H1 (cell line): ENCODE measurements around the gene DPYSL4. TPM values are rescaled to one million over a fixed set of nuclear protein-coding genes. Genes with fewer than 3 reads are reported as not detected.

Source experiments
- CTCF ChIA-PET: fragments of 300-600 bp; sonication (Branson Sonifier 250); formaldehyde crosslinking; loops from one replicate; lab custom pipeline; 2021; ENCODE audit not compliant: partially characterized antibody; lab: Charles Lee
- POLR2A ChIA-PET: fragments of 300-600 bp; sonication (Branson Sonifier 250); formaldehyde crosslinking; loops from one replicate; lab custom pipeline; 2021; ENCODE audit warnings: inconsistent platforms; ENCODE audit not compliant: partially characterized antibody; lab: Charles Lee
- DNase-seq, 2 experiments: peaks; one replicate each; pipeline versions ENCODE4 v3.0.0 to v3.0.0-alpha.2; 2010 to 2022; ENCODE audit warnings: low spot score in 2 of 2, low read depth in 1 of 2, mixed read lengths in 1 of 2
- FAIRE-seq: peaks from 2 replicates; lab custom pipeline; 2011; peaks lifted over from hg19 to GRCh38; lab: Jason Lieb, UNC
- H2AFZ ChIP-seq: 2 replicates; pipeline ENCODE4 v1.8.1; 2012; ENCODE audit warnings: low read length, inconsistent platforms
- H2AK5ac ChIP-seq: 2 replicates; pipeline ENCODE4 v1.6.1; 2013; ENCODE audit warnings: low read depth, low read length
- H2BK120ac ChIP-seq: replicated peaks from 2 replicates; pipeline ENCODE3; 2013; ENCODE audit warnings: low read depth, low read length, inconsistent platforms
- H2BK12ac ChIP-seq: 2 replicates; pipeline ENCODE4 v1.6.1; 2013; ENCODE audit warnings: low read depth, low read length
- H2BK15ac ChIP-seq: 2 replicates; pipeline ENCODE4 v1.6.1; 2013; ENCODE audit warnings: low read length
- H2BK20ac ChIP-seq: 2 replicates; pipeline ENCODE4 v1.6.1; 2013; ENCODE audit warnings: low read length
- H2BK5ac ChIP-seq: 2 replicates; pipeline ENCODE4 v1.6.1; 2013; ENCODE audit warnings: low read depth, low read length
- H3K14ac ChIP-seq: 2 replicates; pipeline ENCODE4 v1.6.1; 2013; ENCODE audit warnings: inconsistent platforms; ENCODE audit not compliant: insufficient read length
- H3K18ac ChIP-seq: 2 replicates; pipeline ENCODE4 v1.6.1; 2013; ENCODE audit warnings: low read length; ENCODE audit errors: extremely low read depth
- H3K23ac ChIP-seq: 2 replicates; pipeline ENCODE4 v1.6.1; 2013; ENCODE audit warnings: inconsistent platforms; ENCODE audit not compliant: insufficient read length
- H3K23me2 ChIP-seq: 2 replicates; pipeline ENCODE4 v1.6.1; 2013; ENCODE audit warnings: low read depth, low read length
- H3K27ac ChIP-seq: 2 replicates; pipeline ENCODE4 v1.6.1; 2011; ENCODE audit warnings: low read depth, low read length, inconsistent platforms
- H3K27me3 ChIP-seq, 4 experiments: replicated peaks in 1 of 4; 1 replicate in 1 of 4; 2 replicates in 3 of 4; pipeline versions ENCODE4 v1.6.1 to v1.8.1; 2011 to 2013; ENCODE audit warnings: low read length in 3 of 4, mild to moderate bottlenecking in 3 of 4, inconsistent platforms in 2 of 4, mixed read lengths in 2 of 4, moderate library complexity in 1 of 4; ENCODE audit not compliant: control insufficient read depth in 3 of 4, insufficient read depth in 3 of 4; ENCODE audit errors: extremely low read depth in 1 of 4
- H3K36me3 ChIP-seq, 4 experiments: 2 replicates each; pipeline versions ENCODE4 v1.6.1 to v1.8.1; 2011 to 2013; ENCODE audit warnings: mild to moderate bottlenecking in 4 of 4, low read length in 3 of 4, moderate library complexity in 2 of 4, control low read depth in 1 of 4, inconsistent platforms in 1 of 4; ENCODE audit not compliant: insufficient read depth in 4 of 4, control insufficient read depth in 2 of 4
- H3K4ac ChIP-seq: replicated peaks from 2 replicates; pipeline ENCODE3; 2013; ENCODE audit warnings: low read length, low read depth, mixed read lengths, inconsistent platforms; ENCODE audit not compliant: insufficient read length
- H3K4me1 ChIP-seq, 4 experiments: replicated peaks in 1 of 4; 1 replicate in 1 of 4; 2 replicates in 3 of 4; pipeline versions ENCODE4 v1.6.1 to v1.8.1; 2011 to 2013; ENCODE audit warnings: low read length in 3 of 4, inconsistent platforms in 2 of 4, mixed read lengths in 1 of 4; ENCODE audit not compliant: insufficient read depth in 4 of 4, control insufficient read depth in 3 of 4
- H3K4me2 ChIP-seq, 2 experiments: 2 replicates each; pipeline versions ENCODE4 v1.6.1 to v1.8.1; 2011 to 2013; ENCODE audit warnings: low read depth in 2 of 2, low read length in 2 of 2, control low read depth in 1 of 2, inconsistent platforms in 1 of 2, mild to moderate bottlenecking in 1 of 2; ENCODE audit not compliant: insufficient read depth in 1 of 2
- H3K4me3 ChIP-seq, 4 experiments: fragments of 200-600, 300-600 bp in 1 of 4; sonication (generic), shearing (Covaris generic), sonication (Bioruptor Twin) in 1 of 4; 2 replicates each; pipeline versions ENCODE4 v1.5.1 to v1.8.1; 2011 to 2016; ENCODE audit warnings: low read length in 4 of 4, low read depth in 3 of 4, control low read depth in 2 of 4, inconsistent platforms in 2 of 4, mild to moderate bottlenecking in 2 of 4, mixed read lengths in 1 of 4, moderate library complexity in 1 of 4; ENCODE audit not compliant: insufficient read depth in 2 of 4; ENCODE audit errors: extremely low read depth in 1 of 4
- H3K56ac ChIP-seq: replicated peaks from 2 replicates; pipeline ENCODE3; 2013; ENCODE audit warnings: low read depth, mild to moderate bottlenecking, mixed read lengths, low read length, inconsistent platforms; ENCODE audit not compliant: insufficient read length
- H3K79me1 ChIP-seq: 2 replicates; pipeline ENCODE4 v1.6.1; 2013; ENCODE audit warnings: low read depth, low read length, control low read depth
- H3K79me2 ChIP-seq, 2 experiments: 2 replicates each; pipeline versions ENCODE4 v1.6.1 to v1.8.1; 2012 to 2013; ENCODE audit warnings: low read length in 2 of 2, mild to moderate bottlenecking in 2 of 2, inconsistent platforms in 1 of 2; ENCODE audit not compliant: insufficient read depth in 2 of 2, control insufficient read depth in 1 of 2
- H3K9ac ChIP-seq, 4 experiments: replicated peaks in 1 of 4; 1 replicate in 1 of 4; 2 replicates in 3 of 4; pipeline versions ENCODE4 v1.6.1 to v1.8.1; 2011 to 2013; ENCODE audit warnings: low read depth in 3 of 4, low read length in 3 of 4, control low read depth in 2 of 4, mild to moderate bottlenecking in 2 of 4, moderate library complexity in 2 of 4, inconsistent platforms in 1 of 4; ENCODE audit errors: extremely low read depth in 1 of 4
- H3K9me3 ChIP-seq, 2 experiments: 2 replicates each; pipeline versions ENCODE4 v1.6.1 to v1.8.1; 2012 to 2013; ENCODE audit warnings: mild to moderate bottlenecking in 2 of 2, moderate library complexity in 2 of 2, control low read depth in 1 of 2, inconsistent platforms in 1 of 2, low read depth in 1 of 2, low read length in 1 of 2, mixed read lengths in 1 of 2; ENCODE audit not compliant: insufficient read depth in 2 of 2
- H4K20me1 ChIP-seq, 2 experiments: replicated peaks in 1 of 2; 2 replicates each; pipeline versions ENCODE3 to v1.8.1; 2011 to 2013; ENCODE audit warnings: inconsistent platforms in 2 of 2, low read length in 2 of 2, mild to moderate bottlenecking in 1 of 2; ENCODE audit not compliant: insufficient read depth in 2 of 2, control insufficient read depth in 1 of 2
- H4K5ac ChIP-seq: 2 replicates; pipeline ENCODE4 v1.6.1; 2013; ENCODE audit warnings: low read length, low read depth, mixed read lengths, inconsistent platforms; ENCODE audit not compliant: insufficient read length
- H4K8ac ChIP-seq: 2 replicates; pipeline ENCODE4 v1.8.0; 2013; ENCODE audit warnings: mild to moderate bottlenecking, moderate library complexity, low read length, inconsistent platforms; ENCODE audit not compliant: insufficient read depth; ENCODE audit errors: extremely low read depth
- H4K91ac ChIP-seq: replicated peaks from 2 replicates; pipeline ENCODE3; 2013; ENCODE audit warnings: low read length, mixed read lengths, inconsistent platforms; ENCODE audit not compliant: insufficient read length
- CEBPB ChIP-seq: IDR thresholded peaks from 2 replicates; pipeline ENCODE4 v1.6.1; 2012; ENCODE audit warnings: low read depth, low read length
- CREB1 ChIP-seq: IDR thresholded peaks from 2 replicates; pipeline ENCODE4 v1.6.1; 2012; ENCODE audit warnings: inconsistent platforms
- EZH2 ChIP-seq: fragments of 200-600 bp; sonication (generic); IDR thresholded peaks from 2 replicates; pipeline ENCODE4 v1.7.1; 2012; ENCODE audit warnings: low read depth, mild to moderate bottlenecking, moderate library complexity, low read length, inconsistent platforms; ENCODE audit not compliant: severe bottlenecking
- RBBP5 ChIP-seq: IDR thresholded peaks from 2 replicates; pipeline ENCODE4 v1.7.1; 2012; ENCODE audit warnings: low read depth, mild to moderate bottlenecking, inconsistent platforms, low read length, moderate library complexity, borderline replicate concordance
- SP2 ChIP-seq: IDR thresholded peaks from 2 replicates; pipeline ENCODE4 v1.6.1; 2012; ENCODE audit warnings: mild to moderate bottlenecking, low read length, inconsistent platforms
- TCF12 ChIP-seq: IDR thresholded peaks from 2 replicates; pipeline ENCODE4 v1.6.1; 2011; ENCODE audit warnings: low read depth, mild to moderate bottlenecking, low read length
- YY1 ChIP-seq: IDR thresholded peaks from 2 replicates; pipeline ENCODE4 v1.6.1; 2011; ENCODE audit warnings: low read depth, mild to moderate bottlenecking, low read length
- WGBS, 2 experiments: shearing (Covaris generic) in 1 of 2; methylation state at CpG; one replicate each; pipeline versions ENCODE4 v1.1.6 to v1.1.7; 2013 to 2015; ENCODE audit warnings: low lambda C conversion rate in 2 of 2, mixed read lengths in 2 of 2, inconsistent platforms in 1 of 2, low coverage in 1 of 2, missing lambda C conversion rate in 1 of 2; ENCODE audit not compliant: insufficient replicate concordance in 2 of 2, insufficient coverage in 1 of 2, insufficient read length in 1 of 2; ENCODE audit errors: extremely low coverage in 1 of 2, missing lambda C conversion rate in 1 of 2; 5-methylcytosine and 5-hydroxymethylcytosine counted together
- polyA plus RNA-seq, 7 experiments: library from polyadenylated mRNA; depleted of rRNA in 3 of 7; stranded (reverse) in 5 of 7; unstranded in 2 of 7; fragments of >200 nt in 5 of 7; fragments of 200-250 nt in 2 of 7; gene quantifications; 1 replicate in 5 of 7; 2 replicates in 1 of 7; 4 replicates in 1 of 7; pipeline versions ENCODE4 v1.2.1 to v1.2.3, GENCODE V29; 2011 to 2013; ENCODE audit warnings: missing spikeins in 2 of 7, mixed read lengths in 2 of 7
- total RNA-seq: library from RNA; stranded (reverse); fragmentation: NEBNext Ultra II Directional; extraction: Animal tissue kit (Norgen Biotek cat#: 25700); gene quantifications from 2 replicates; pipeline ENCODE4 v1.2.1, GENCODE V29; 2021

The DPYSL4 gene
- total and polyA plus RNA-seq, 2 of the 8 experiments (the other 6 are each of a cell fraction or from before 2014, with no cell fraction given): 12.9 to 15.2 TPM

DNA sequence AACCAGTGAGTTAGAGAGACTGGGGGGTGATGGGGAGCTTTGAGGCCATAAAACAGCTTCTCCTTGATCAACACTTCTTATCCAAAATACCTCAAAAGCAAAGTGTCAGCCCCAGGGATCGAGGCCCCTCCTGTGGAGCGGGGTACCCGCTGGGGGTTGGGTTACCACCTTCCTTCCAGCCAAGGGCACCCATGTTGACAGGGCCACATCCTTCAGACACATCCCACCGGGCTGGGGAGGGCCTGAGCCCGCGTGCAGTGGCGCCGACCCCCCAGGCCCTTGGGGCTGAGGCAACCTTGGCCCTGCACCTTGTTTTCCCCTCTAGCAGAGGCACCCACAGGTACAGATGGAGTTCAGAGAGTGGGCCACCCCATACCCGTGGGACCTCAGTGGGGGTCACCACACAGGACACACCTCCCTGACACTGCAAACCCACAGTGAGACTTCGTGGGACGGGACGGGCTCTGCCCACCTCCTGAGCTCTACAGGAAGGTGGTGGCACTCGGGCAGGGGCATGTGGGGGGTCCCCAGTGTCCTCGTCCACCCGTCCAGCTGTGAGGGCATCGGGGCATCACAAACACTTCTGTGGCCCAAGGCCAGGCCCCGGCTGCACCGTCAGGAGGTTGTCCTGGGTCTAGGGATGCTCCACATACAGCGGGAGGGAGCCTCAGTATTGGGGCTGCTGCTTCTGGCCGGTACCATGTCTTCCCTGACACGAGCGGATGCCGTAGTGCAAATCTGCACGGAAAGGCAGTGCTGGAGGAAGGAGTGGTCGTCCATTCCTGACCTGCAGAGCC lies 10.7 kb downstream of the DPYSL4 start:
- no peaks in the 10 kb centered on the region; a peak in 2 of 8 replicates for H3K36me3 ChIP-seq
- H3K79me1 ChIP-seq: no peaks in the 10 kb centered on the region
- 85% methylated on average over 25 of the region's 25 CpGs; no CpG with 5 or more reads in 1 of the 2 experiments for WGBS, 2 experiments
- no peak overlapping the region for H4K91ac ChIP-seq
- H3K4me1 ChIP-seq: no peaks in the 10 kb centered on the region
- H3K23ac ChIP-seq: no peak overlapping the region
- H3K4me2 ChIP-seq: no peak overlapping the region
- H3K4ac ChIP-seq: no peak overlapping the region
- H3K4me3 ChIP-seq: no peak overlapping the region
- no peak overlapping the region for H4K8ac ChIP-seq
- H2BK5ac ChIP-seq: no peak overlapping the region; the same call in 1 of the 2 replicates
- ChIA-PET POLR2A (interaction anchor here (1.0 kb wide), 1 partner anchor 9 kb away, joined by 3 read pairs; no protein-coding TSS in a partner anchor), CTCF (no interaction called here)
- H3K56ac ChIP-seq: no peak overlapping the region
- H3K9ac ChIP-seq: no peak overlapping the region
- no peak for FAIRE-seq
- H2BK120ac ChIP-seq: no peak overlapping the region
- H2BK15ac ChIP-seq: no peak overlapping the region
- H3K14ac ChIP-seq: no peak overlapping the region
- H2AK5ac ChIP-seq: no peak overlapping the region
- no peak overlapping the region for H2BK12ac ChIP-seq
- no peak for TF ChIP-seq RBBP5
- no peak for TF ChIP-seq YY1
- no peak for TF ChIP-seq TCF12
- TF ChIP-seq SP2: no peak
- TF ChIP-seq EZH2: no peak
- no peak for TF ChIP-seq CEBPB
- no peak for TF ChIP-seq CREB1
- peaks cover 0 to 13% of the 10 kb centered on the region in 2 experiments for H4K20me1 ChIP-seq
- H3K27me3 ChIP-seq: no peaks in the 10 kb centered on the region
- no peaks in the 10 kb centered on the region for H3K9me3 ChIP-seq
- H2AFZ ChIP-seq: no peak overlapping the region
- H3K27ac ChIP-seq: no peak overlapping the region
- no peak overlapping the region for H4K5ac ChIP-seq
- no peak for DNase-seq
- H3K23me2 ChIP-seq: no peaks in the 10 kb centered on the region
- no peaks in the 10 kb centered on the region for H3K79me2 ChIP-seq
- no peak overlapping the region for H2BK20ac ChIP-seq
- no peak overlapping the region for H3K18ac ChIP-seq
